GM21423 (cell line): ENCODE data around the gene RNF141.

Experiments used
- ATAC-seq: cut with Tn5 transposase; IDR thresholded peaks from one replicate; pipeline ENCODE4 v1.9.1; 2021; ENCODE audit warnings: mild to moderate bottlenecking, moderate library complexity; ENCODE audit not compliant: unreplicated experiment

RNF141 gene

DNA sequence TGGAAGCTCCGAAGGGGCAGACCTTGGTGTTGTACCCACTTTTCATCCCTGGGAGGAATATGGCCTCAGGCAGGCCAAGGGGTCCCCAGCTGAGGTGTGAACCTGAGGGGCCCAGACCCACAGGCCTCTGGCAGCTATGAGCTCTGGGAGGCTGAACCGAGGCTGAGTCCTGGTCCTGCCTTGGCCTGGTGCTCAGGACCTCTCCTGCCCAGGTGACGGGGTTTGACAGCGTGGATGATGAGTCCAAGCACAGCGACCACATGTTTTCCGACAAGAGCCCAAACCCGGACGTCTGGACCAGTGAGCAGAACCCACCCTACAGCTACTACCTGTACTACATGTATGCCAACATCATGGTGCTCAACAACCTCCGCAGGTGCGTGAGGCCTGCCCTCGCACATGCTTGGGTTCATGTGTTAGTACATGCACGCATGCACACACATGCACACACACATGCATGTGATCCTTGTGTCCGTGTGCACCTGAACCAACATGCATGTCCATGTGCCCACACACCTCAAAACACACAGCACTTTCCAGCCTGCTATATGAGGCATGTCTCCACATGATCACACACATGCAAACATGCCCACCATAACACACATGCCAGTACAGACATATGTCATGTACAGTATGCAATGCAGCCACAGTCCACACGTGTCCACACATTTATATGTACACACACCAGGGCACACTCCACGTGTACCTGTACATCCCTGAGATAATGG, 40.9 kb downstream of the RNF141 start:
- no peak for ATAC-seq

DNA sequence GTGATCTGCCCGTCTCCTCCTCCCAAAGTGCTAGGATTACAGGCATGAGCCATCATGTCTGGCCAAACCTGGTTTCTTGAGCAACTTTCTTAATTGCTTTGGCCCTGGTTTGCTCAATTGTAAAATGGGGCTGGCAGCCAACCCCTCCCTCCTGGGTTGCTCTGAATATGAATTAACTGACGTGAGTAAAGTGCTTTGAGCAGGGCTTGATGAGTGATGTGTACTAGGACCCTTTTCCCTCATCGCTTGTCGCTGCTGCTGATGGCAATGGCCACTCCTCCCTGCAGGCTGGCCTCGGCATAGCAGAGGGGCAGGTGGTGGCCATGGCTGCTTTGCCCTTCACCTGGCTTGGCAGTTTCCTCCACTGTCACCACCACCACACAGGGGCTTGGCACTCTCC, 41.5 kb downstream of the RNF141 start:
- no peak for ATAC-seq

GRCh38 chr11:10498426-10499250, 42.3 kb downstream of the RNF141 start:
- ATAC-seq: no peak

DNA sequence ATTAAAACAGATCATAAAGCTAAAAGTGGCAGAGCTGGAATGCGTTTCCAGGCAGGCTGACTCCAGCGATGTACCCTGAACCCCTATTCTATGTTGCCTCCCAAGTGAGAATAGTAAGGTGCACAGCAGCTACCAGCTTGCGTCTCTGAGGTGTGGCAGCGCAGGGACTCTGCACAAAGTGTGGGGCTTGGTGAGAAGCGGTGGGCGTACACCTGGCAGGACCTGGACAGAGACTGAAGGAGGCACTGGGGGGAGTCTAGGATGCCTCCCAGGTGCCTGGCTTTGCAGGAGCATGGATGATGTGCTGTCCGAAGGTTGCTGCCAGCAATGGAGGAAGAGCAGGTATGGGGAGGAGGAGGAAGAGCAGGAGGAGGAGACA, 43.0 kb downstream of the RNF141 start:
- ATAC-seq: no peak

DNA sequence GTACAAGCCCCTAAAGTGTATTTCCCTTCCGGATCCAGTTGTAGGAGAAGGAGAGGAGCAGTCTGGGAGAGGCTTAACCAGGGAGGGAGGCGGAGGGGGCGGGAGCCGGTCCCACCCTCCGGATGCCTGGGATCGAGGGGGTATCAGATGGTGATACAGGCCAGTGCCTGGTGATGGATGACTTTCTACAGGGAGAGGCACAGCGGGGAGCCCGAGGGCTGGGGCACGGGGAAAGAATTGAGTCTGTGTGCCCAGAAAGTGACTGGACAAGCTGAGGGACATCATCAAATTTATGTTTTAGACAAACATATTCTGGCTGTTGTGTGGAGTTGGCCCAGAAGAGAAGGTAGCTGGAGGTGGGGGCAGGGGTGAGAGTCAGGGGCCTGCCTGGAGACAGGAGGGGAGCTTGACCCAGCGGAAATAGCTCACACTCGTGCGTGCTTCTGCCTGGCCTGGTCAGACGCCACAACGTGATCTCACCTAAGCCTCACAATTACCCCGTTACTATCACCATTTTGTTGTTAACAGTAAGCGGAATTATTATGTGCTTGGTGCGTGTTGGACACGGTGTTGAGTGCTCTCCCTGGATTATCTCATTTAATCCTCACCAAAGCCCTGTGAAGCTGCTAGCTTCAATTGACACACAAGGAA, 43.5 kb downstream of the RNF141 start:
- no peak for ATAC-seq

- ATAC-seq: no peak
Observed at GRCh38 chr11:10496296-10496936, 44.6 kb downstream of the RNF141 start.

DNA sequence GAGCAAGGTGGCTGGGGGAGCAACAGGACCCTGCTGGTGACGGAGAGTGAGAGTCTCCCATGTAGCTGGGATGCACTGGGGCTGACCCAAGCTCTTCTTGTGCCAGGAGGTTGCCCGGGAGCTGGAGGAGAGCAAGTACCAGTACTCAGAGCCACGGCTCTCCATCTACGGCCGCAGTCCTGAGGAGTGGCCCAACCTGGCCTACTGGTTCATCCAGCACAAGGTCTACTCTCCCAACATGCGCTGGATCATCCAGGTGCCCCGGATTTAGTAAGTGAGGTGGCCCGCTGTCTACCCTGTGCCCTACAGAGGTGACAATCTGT, 45.6 kb downstream of the RNF141 start:
- no peak for ATAC-seq

- no peak for ATAC-seq
Observed at GRCh38 chr11:10494636-10495463, 46.1 kb downstream of the RNF141 start.

- ATAC-seq: no peak
Observed at GRCh38 chr11:10493041-10493663, 47.8 kb downstream of the RNF141 start.

DNA sequence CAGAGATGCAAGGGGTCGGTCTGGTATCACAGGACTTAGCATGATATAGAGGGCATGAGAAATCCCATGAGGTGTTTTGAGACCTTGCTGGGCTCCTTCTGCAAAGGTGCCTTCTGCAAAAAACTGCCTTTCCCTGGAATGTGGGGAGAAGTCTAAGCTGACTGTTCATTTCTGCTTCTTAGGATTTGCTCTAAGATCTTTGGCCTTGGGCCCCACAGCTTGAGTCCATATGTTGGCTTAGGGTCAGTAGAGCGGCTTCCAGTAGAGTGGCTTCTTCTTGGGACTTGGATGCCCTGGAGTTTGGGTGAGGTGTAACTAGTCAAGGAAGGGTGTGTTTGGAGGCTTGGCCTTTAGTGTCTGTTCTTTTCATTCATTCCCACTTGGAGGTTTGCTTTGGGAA, 48.9 kb downstream of the RNF141 start:
- no peak for ATAC-seq

GRCh38 chr11:10490398-10491241, 50.4 kb downstream of the RNF141 start:
- ATAC-seq: no peak

GRCh38 chr11:10490032-10490397, 51.0 kb downstream of the RNF141 start:
- ATAC-seq: no peak

DNA sequence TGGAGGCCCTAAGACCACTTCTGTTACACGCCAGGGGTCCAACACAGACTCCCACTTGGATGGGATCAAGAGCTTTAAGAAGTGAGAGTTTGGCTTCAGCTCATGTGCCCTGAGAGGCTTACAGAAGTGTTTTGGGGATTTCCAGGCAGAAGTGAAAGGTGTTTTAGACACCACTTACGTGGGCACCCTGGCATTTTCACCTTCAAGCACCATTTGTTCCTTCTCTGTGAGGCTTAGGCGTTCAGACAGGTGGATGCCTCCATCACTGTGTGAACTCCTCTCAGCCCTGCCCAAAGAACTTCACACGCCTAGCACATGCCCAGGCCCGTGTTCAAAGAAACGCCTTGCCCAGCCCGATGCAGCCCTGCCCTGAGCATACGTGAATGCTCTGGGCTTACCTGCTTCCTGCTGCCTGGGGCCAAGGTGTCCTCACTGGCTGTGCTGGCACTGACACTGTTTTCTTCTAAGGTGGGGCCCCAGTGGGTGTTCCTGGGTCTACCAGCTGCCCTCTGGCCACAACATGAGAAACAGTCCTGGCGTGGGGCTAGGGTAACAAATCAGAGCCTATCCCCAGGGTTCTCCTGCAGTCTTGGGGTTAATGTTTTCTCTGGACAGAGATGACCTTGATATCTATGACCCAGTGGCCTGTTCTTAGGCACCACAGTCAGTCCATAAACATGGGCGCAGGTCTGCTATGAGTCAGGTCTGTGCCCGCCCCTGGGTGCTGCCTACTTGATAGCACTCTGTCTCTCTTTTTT, 51.9 kb downstream of the RNF141 start:
- ATAC-seq: peak; percentile 69

- peak; percentile 6 for ATAC-seq
Observed at GRCh38 chr11:10488121-10488933, 52.7 kb downstream of the RNF141 start.

GRCh38 chr11:10487002-10487647, 53.9 kb downstream of the RNF141 start:
- no peak for ATAC-seq

- ATAC-seq: no peak
Observed at GRCh38 chr11:10486161-10486840, 54.7 kb downstream of the RNF141 start.

DNA sequence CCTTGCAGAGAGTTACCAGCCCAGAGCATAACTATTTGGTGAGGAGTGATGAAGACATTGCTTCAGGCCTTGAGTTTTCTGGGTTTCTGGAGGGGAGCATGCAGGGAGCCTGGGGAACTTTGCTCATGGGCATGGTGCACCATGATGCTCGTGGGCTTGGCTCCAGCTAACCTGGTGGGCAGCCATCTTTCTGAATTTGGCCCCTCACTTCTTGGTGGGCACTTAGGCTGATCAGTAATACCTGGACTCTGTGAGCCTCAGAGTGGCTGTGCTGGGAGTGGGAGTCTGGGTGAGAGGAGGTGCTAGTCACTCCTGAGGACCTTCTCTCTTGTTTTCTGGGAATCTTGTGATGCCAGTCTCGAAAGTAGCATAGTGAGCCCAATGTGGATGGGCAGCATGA, 55.3 kb downstream of the RNF141 start:
- no peak for ATAC-seq
